Measurements from ENCODE around the gene GALNTL6. TPM values are rescaled to one million over a fixed set of nuclear protein-coding genes. Genes with fewer than 3 reads are reported as not detected.

GALNTL6 gene
- total and polyA plus RNA-seq, 2 experiments from 2014 or later: not detected

GRCh38 chr4:172109466-172109865 is 296.3 kb downstream of the GALNTL6 start:
- in situ Hi-C loops (cut with MboI): no loop called here
- Histone ChIP-seq H3K4me2 (ENCODE audit: unreplicated experiment) (no peak overlapping the region), H3K4me3 (no peak overlapping the region), H3K27ac (no peak overlapping the region), H3K36me3 (ENCODE audit: low read depth) (no peaks in the 10 kb centered on the region), H3K9me2 (ENCODE audit: insufficient read depth) (no peaks in the 10 kb centered on the region), H3F3A (ENCODE audit: insufficient read depth) (no peaks in the 10 kb centered on the region), H3K79me2 (ENCODE audit: insufficient read depth) (no peaks in the 10 kb centered on the region), H3K4me1 (ENCODE audit: insufficient read depth) (no peaks in the 10 kb centered on the region; the same call in 1 of the 2 replicates), H3K27me3 (replicated peaks; ENCODE audit: insufficient read depth) (no peaks in the 10 kb centered on the region), H3K9ac (no peak overlapping the region), H2AFZ (no peak overlapping the region), H4K20me1 (ENCODE audit: insufficient read depth) (no peaks in the 10 kb centered on the region), H3K9me3 (ENCODE audit: low read depth) (no peaks in the 10 kb centered on the region)
- no peak for DNase-seq
- TF ChIP-seq EZH2phosphoT487 (IDR thresholded peaks at IDR 0.05; ENCODE audit: insufficient read depth, low read depth) (no peak), EZH2 (IDR thresholded peaks at IDR 0.05; ENCODE audit: insufficient read depth, poor library complexity, severe bottlenecking) (no peak)

GRCh38 chr4:172124656-172125308 is 311.6 kb downstream of the GALNTL6 start:
- H3K9me2 ChIP-seq (ENCODE audit: insufficient read depth): no peaks in the 10 kb centered on the region
- no peak overlapping the region for H3K9ac ChIP-seq
- no peak overlapping the region for H3K4me3 ChIP-seq
- 88 to 100% methylated on average over 1 of the region's 1 CpG for WGBS, 2 experiments (ENCODE audit: low coverage in 1 of 2, low lambda C conversion rate in 2 of 2, missing lambda C conversion rate in 2 of 2)
- no peaks in the 10 kb centered on the region for H3K4me1 ChIP-seq (ENCODE audit: insufficient read depth)
- in situ Hi-C loops (cut with MboI): no loop called here
- H3K36me3 ChIP-seq (ENCODE audit: low read depth): no peaks in the 10 kb centered on the region
- H3K27ac ChIP-seq: no peak overlapping the region
- no peaks in the 10 kb centered on the region for H3K27me3 ChIP-seq (replicated peaks; ENCODE audit: insufficient read depth)
- no peak overlapping the region for H3K4me2 ChIP-seq (ENCODE audit: unreplicated experiment)
- no peaks in the 10 kb centered on the region for H4K20me1 ChIP-seq (ENCODE audit: insufficient read depth)
- H3K9me3 ChIP-seq (ENCODE audit: low read depth): no peaks in the 10 kb centered on the region
- TF ChIP-seq EZH2 (IDR thresholded peaks at IDR 0.05; ENCODE audit: insufficient read depth, poor library complexity, severe bottlenecking) (no peak), EZH2phosphoT487 (IDR thresholded peaks at IDR 0.05; ENCODE audit: insufficient read depth, low read depth) (no peak)
- no peaks in the 10 kb centered on the region for H3K79me2 ChIP-seq (ENCODE audit: insufficient read depth)
- H2AFZ ChIP-seq: no peak overlapping the region
- no peaks in the 10 kb centered on the region for H3F3A ChIP-seq (ENCODE audit: insufficient read depth)
- no peak for DNase-seq

- Histone ChIP-seq H3K9me3 (ENCODE audit: low read depth) (no peaks in the 10 kb centered on the region), H3K79me2 (ENCODE audit: insufficient read depth) (no peaks in the 10 kb centered on the region), H3K36me3 (ENCODE audit: low read depth) (no peaks in the 10 kb centered on the region), H3K27me3 (replicated peaks; ENCODE audit: insufficient read depth) (no peaks in the 10 kb centered on the region), H3F3A (ENCODE audit: insufficient read depth) (no peaks in the 10 kb centered on the region), H3K9ac (no peak overlapping the region), H3K4me3 (no peak overlapping the region), H2AFZ (no peak overlapping the region), H3K27ac (no peak overlapping the region), H3K4me2 (ENCODE audit: unreplicated experiment) (no peak overlapping the region), H3K4me1 (ENCODE audit: insufficient read depth) (no peaks in the 10 kb centered on the region), H3K9me2 (ENCODE audit: insufficient read depth) (no peaks in the 10 kb centered on the region), H4K20me1 (ENCODE audit: insufficient read depth) (no peaks in the 10 kb centered on the region)
- no peak for TF ChIP-seq EZH2 (IDR thresholded peaks at IDR 0.05; ENCODE audit: insufficient read depth, poor library complexity, severe bottlenecking)
- TF ChIP-seq EZH2phosphoT487 (IDR thresholded peaks at IDR 0.05; ENCODE audit: insufficient read depth, low read depth): no peak
- no peak for DNase-seq
- in situ Hi-C loops (cut with MboI): no loop called here
Measured at GRCh38 chr4:172125443-172125842, 312.2 kb downstream of the GALNTL6 start.

- Histone ChIP-seq H3K27ac (no peak overlapping the region), H3K9me3 (ENCODE audit: low read depth) (no peaks in the 10 kb centered on the region), H3K4me2 (ENCODE audit: unreplicated experiment) (no peak overlapping the region), H3K4me3 (no peak overlapping the region), H3K9ac (no peak overlapping the region), H3K79me2 (ENCODE audit: insufficient read depth) (no peaks in the 10 kb centered on the region), H2AFZ (no peak overlapping the region), H3K4me1 (ENCODE audit: insufficient read depth) (peaks cover 3% of the 10 kb centered on the region; the same call in 1 of the 2 replicates), H3F3A (ENCODE audit: insufficient read depth) (no peaks in the 10 kb centered on the region), H4K20me1 (ENCODE audit: insufficient read depth) (no peaks in the 10 kb centered on the region), H3K36me3 (ENCODE audit: low read depth) (no peaks in the 10 kb centered on the region), H3K27me3 (replicated peaks; ENCODE audit: insufficient read depth) (no peaks in the 10 kb centered on the region), H3K9me2 (ENCODE audit: insufficient read depth) (no peaks in the 10 kb centered on the region)
- TF ChIP-seq EZH2 (IDR thresholded peaks at IDR 0.05; ENCODE audit: insufficient read depth, poor library complexity, severe bottlenecking): no peak
- no peak for TF ChIP-seq EZH2phosphoT487 (IDR thresholded peaks at IDR 0.05; ENCODE audit: insufficient read depth, low read depth)
- no peak for DNase-seq
- in situ Hi-C loops (cut with MboI): no loop called here
- WGBS, 2 experiments (ENCODE audit: low coverage in 1 of 2, low lambda C conversion rate in 2 of 2, missing lambda C conversion rate in 2 of 2): 82 to 97% methylated on average over 4 of the region's 4 CpGs
Measured at GRCh38 chr4:172127168-172127567, 314.0 kb downstream of the GALNTL6 start.

DNA sequence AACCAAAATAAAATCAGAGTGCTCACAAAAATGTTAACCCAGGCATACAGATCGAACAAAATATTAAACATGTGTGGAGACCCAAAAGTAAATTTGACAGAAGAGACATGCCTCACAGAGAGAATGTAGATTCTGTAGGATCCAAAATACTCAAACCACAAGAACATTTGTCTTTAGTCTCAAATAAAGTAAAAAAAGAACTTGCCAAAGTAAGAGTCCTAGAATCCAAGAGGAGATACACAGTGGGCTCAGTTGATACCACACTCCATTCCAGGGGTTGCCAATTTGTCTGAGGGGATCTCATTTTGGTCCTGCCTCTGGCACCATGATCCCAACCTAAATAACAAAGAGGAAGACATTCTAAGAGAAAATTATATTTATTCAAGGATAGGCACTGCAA is 316.4 kb downstream of the GALNTL6 start:
- H3K27me3 ChIP-seq (replicated peaks; ENCODE audit: insufficient read depth): no peaks in the 10 kb centered on the region
- no peak overlapping the region for H3K4me2 ChIP-seq (ENCODE audit: unreplicated experiment)
- no peak overlapping the region for H3K9ac ChIP-seq
- in situ Hi-C loops (cut with MboI): no loop called here
- 15 to 22% methylated on average over 1 of the region's 1 CpG for WGBS, 2 experiments (ENCODE audit: low coverage in 1 of 2, low lambda C conversion rate in 2 of 2, missing lambda C conversion rate in 2 of 2)
- H3K36me3 ChIP-seq (ENCODE audit: low read depth): no peaks in the 10 kb centered on the region
- H3F3A ChIP-seq (ENCODE audit: insufficient read depth): peaks cover 11% of the 10 kb centered on the region; the same call in 1 of the 2 replicates
- H3K9me2 ChIP-seq (ENCODE audit: insufficient read depth): no peaks in the 10 kb centered on the region
- TF ChIP-seq EZH2 (IDR thresholded peaks at IDR 0.05; ENCODE audit: insufficient read depth, poor library complexity, severe bottlenecking) (no peak), EZH2phosphoT487 (IDR thresholded peaks at IDR 0.05; ENCODE audit: insufficient read depth, low read depth) (no peak)
- peaks cover 15% of the 10 kb centered on the region for H3K4me1 ChIP-seq (ENCODE audit: insufficient read depth)
- H3K79me2 ChIP-seq (ENCODE audit: insufficient read depth): no peaks in the 10 kb centered on the region
- peak overlapping the region; percentile 58 for H2AFZ ChIP-seq
- DNase-seq: no peak
- H4K20me1 ChIP-seq (ENCODE audit: insufficient read depth): no peaks in the 10 kb centered on the region
- no peaks in the 10 kb centered on the region for H3K9me3 ChIP-seq (ENCODE audit: low read depth)
- no peak overlapping the region for H3K4me3 ChIP-seq
- H3K27ac ChIP-seq: no peak overlapping the region
